ENCODE results near the gene ANXA8.

The ANXA8 gene

GRCh38 chr10:47423476-47423875 is 60.4 kb downstream of the ANXA8 start:
- no peak for TF ChIP-seq CTCF (IDR thresholded peaks at IDR 0.05)
- no peaks in the 10 kb centered on the region for H3K4me1 ChIP-seq (ENCODE audit: control insufficient read depth in 1 of 2, insufficient read depth in 1 of 2, low read depth in 1 of 2, low read length in 1 of 2)

GRCh38 chr10:47421057-47421952 is 62.6 kb downstream of the ANXA8 start:
- Histone ChIP-seq H3K4me3 (ENCODE audit: low read depth in 1 of 2, low read length in 1 of 2) (no peak overlapping the region), H3K27me3 (no peaks in the 10 kb centered on the region), H3K9me3 (no peaks in the 10 kb centered on the region), H3K27ac (no peak overlapping the region), H3K4me1 (ENCODE audit: control insufficient read depth in 1 of 2, insufficient read depth in 1 of 2, low read depth in 1 of 2, low read length in 1 of 2) (no peaks in the 10 kb centered on the region), H3K36me3 (no peaks in the 10 kb centered on the region)
- no peak for TF ChIP-seq CTCF (IDR thresholded peaks at IDR 0.05)

More at GRCh38 chr10:47423476-47423875, 60.4 kb downstream of the ANXA8 start:
- Histone ChIP-seq H3K36me3 (no peaks in the 10 kb centered on the region), H3K27me3 (no peaks in the 10 kb centered on the region), H3K9me3 (no peaks in the 10 kb centered on the region), H3K27ac (no peak overlapping the region), H3K4me3 (ENCODE audit: low read depth in 1 of 2, low read length in 1 of 2) (no peak overlapping the region)

- no peaks in the 10 kb centered on the region for H3K27me3 ChIP-seq
- H3K36me3 ChIP-seq = no peaks in the 10 kb centered on the region
- no peak for TF ChIP-seq CTCF (IDR thresholded peaks at IDR 0.05)
- H3K4me3 ChIP-seq (ENCODE audit: low read depth in 1 of 2, low read length in 1 of 2) = no peak overlapping the region
- no peaks in the 10 kb centered on the region for H3K9me3 ChIP-seq
- no peaks in the 10 kb centered on the region for H3K4me1 ChIP-seq (ENCODE audit: control insufficient read depth in 1 of 2, insufficient read depth in 1 of 2, low read depth in 1 of 2, low read length in 1 of 2)
- H3K27ac ChIP-seq = no peak overlapping the region
These were observed 63.4 kb downstream of the ANXA8 start for GRCh38 chr10:47420305-47421056.

- H3K4me3 ChIP-seq (ENCODE audit: low read depth in 1 of 2, low read length in 1 of 2) = no peak overlapping the region
- H3K4me1 ChIP-seq (ENCODE audit: control insufficient read depth in 1 of 2, insufficient read depth in 1 of 2, low read depth in 1 of 2, low read length in 1 of 2) = no peaks in the 10 kb centered on the region
- H3K27me3 ChIP-seq = no peaks in the 10 kb centered on the region
- H3K36me3 ChIP-seq = no peaks in the 10 kb centered on the region
- TF ChIP-seq CTCF (IDR thresholded peaks at IDR 0.05) = no peak
- no peak overlapping the region for H3K27ac ChIP-seq
- no peaks in the 10 kb centered on the region for H3K9me3 ChIP-seq
These were observed 64.5 kb downstream of the ANXA8 start for GRCh38 chr10:47419421-47419820.

- H3K27me3 ChIP-seq = no peaks in the 10 kb centered on the region
- H3K9me3 ChIP-seq = no peaks in the 10 kb centered on the region
- H3K4me3 ChIP-seq (ENCODE audit: low read depth in 1 of 2, low read length in 1 of 2) = no peak overlapping the region
- TF ChIP-seq CTCF (IDR thresholded peaks at IDR 0.05) = no peak
- no peak overlapping the region for H3K27ac ChIP-seq
- no peaks in the 10 kb centered on the region for H3K36me3 ChIP-seq
- H3K4me1 ChIP-seq (ENCODE audit: control insufficient read depth in 1 of 2, insufficient read depth in 1 of 2, low read depth in 1 of 2, low read length in 1 of 2) = no peaks in the 10 kb centered on the region
These were observed 64.9 kb downstream of the ANXA8 start for GRCh38 chr10:47418966-47419365.

Data from neutrophil (primary cell).